HG02759 (cell line): Measurements from ENCODE around the gene LILRB3.
"Not testable (repeated sequence)": the region's sequence is repeated elsewhere in the genome, so short reads cannot be mapped to it uniquely, and the experiment has no call there.

Source experiments
- ATAC-seq: cut with Tn5 transposase; IDR thresholded peaks from one replicate; pipeline ENCODE4 v1.9.1; 2021; ENCODE audit warnings: mild to moderate bottlenecking, moderate library complexity; ENCODE audit not compliant: unreplicated experiment

Gene LILRB3

GRCh38 chr19:54222474-54223276, at the start of gene LILRB3:
Gene LILRB3, minus strand, starts transcription at chr19:54223007. Its CDS starts 31 bp downstream, at chr19:54222976.
- not testable (repeated sequence) for ATAC-seq

- not testable (repeated sequence) for ATAC-seq
Observed at GRCh38 chr19:54272181-54272580, 49.4 kb upstream of the LILRB3 start.

GRCh38 chr19:54271587-54271986, 48.8 kb upstream of the LILRB3 start:
- ATAC-seq = not testable (repeated sequence)

GRCh38 chr19:54271106-54271505, 48.3 kb upstream of the LILRB3 start:
- ATAC-seq = no peak

GRCh38 chr19:54268936-54269335, 46.1 kb upstream of the LILRB3 start:
- no peak for ATAC-seq

GRCh38 chr19:54266133-54266532, 43.3 kb upstream of the LILRB3 start:
- ATAC-seq = no peak

- ATAC-seq = no peak
Observed at GRCh38 chr19:54262470-54262869, 39.7 kb upstream of the LILRB3 start.

- no peak for ATAC-seq
Observed at GRCh38 chr19:54262066-54262465, 39.3 kb upstream of the LILRB3 start.

GRCh38 chr19:54257116-54257480, 34.3 kb upstream of the LILRB3 start, which contains the start of gene LILRB5:
Gene LILRB5, minus strand, starts transcription at chr19:54257273. Its CDS starts 80 bp downstream, at chr19:54257193.
- no peak for ATAC-seq

GRCh38 chr19:54256250-54257115, 33.7 kb upstream of the LILRB3 start:
- ATAC-seq = no peak

GRCh38 chr19:54255105-54255775, 32.4 kb upstream of the LILRB3 start:
- ATAC-seq = no peak

GRCh38 chr19:54254195-54254906, 31.5 kb upstream of the LILRB3 start:
- ATAC-seq = no peak

- ATAC-seq = no peak
Observed at GRCh38 chr19:54253331-54254194, 30.8 kb upstream of the LILRB3 start.

- ATAC-seq = no peak
Observed at GRCh38 chr19:54252845-54253244, 30.0 kb upstream of the LILRB3 start.

- no peak for ATAC-seq
Observed at GRCh38 chr19:54252243-54252642, 29.4 kb upstream of the LILRB3 start.

- ATAC-seq = no peak
Observed at GRCh38 chr19:54248016-54248601, 25.3 kb upstream of the LILRB3 start.

- ATAC-seq = no peak
Observed at GRCh38 chr19:54247106-54247930, 24.5 kb upstream of the LILRB3 start.

- ATAC-seq = no peak
Observed at GRCh38 chr19:54245936-54246335, 23.1 kb upstream of the LILRB3 start.
